GM18517 (cell line): Measurements from ENCODE around the gene HIVEP2.
"Not testable (repeated sequence)": the region's sequence is repeated elsewhere in the genome, so short reads cannot be mapped to it uniquely, and the experiment has no call there.

ENCODE experiments used
- ATAC-seq: cut with Tn5 transposase; IDR thresholded peaks from one replicate; pipeline ENCODE4 v1.9.1; 2021; ENCODE audit warnings: mild to moderate bottlenecking, moderate library complexity; ENCODE audit not compliant: unreplicated experiment

Gene HIVEP2, protein sequence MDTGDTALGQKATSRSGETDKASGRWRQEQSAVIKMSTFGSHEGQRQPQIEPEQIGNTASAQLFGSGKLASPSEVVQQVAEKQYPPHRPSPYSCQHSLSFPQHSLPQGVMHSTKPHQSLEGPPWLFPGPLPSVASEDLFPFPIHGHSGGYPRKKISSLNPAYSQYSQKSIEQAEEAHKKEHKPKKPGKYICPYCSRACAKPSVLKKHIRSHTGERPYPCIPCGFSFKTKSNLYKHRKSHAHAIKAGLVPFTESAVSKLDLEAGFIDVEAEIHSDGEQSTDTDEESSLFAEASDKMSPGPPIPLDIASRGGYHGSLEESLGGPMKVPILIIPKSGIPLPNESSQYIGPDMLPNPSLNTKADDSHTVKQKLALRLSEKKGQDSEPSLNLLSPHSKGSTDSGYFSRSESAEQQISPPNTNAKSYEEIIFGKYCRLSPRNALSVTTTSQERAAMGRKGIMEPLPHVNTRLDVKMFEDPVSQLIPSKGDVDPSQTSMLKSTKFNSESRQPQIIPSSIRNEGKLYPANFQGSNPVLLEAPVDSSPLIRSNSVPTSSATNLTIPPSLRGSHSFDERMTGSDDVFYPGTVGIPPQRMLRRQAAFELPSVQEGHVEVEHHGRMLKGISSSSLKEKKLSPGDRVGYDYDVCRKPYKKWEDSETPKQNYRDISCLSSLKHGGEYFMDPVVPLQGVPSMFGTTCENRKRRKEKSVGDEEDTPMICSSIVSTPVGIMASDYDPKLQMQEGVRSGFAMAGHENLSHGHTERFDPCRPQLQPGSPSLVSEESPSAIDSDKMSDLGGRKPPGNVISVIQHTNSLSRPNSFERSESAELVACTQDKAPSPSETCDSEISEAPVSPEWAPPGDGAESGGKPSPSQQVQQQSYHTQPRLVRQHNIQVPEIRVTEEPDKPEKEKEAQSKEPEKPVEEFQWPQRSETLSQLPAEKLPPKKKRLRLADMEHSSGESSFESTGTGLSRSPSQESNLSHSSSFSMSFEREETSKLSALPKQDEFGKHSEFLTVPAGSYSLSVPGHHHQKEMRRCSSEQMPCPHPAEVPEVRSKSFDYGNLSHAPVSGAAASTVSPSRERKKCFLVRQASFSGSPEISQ (N-terminal part only)

DNA sequence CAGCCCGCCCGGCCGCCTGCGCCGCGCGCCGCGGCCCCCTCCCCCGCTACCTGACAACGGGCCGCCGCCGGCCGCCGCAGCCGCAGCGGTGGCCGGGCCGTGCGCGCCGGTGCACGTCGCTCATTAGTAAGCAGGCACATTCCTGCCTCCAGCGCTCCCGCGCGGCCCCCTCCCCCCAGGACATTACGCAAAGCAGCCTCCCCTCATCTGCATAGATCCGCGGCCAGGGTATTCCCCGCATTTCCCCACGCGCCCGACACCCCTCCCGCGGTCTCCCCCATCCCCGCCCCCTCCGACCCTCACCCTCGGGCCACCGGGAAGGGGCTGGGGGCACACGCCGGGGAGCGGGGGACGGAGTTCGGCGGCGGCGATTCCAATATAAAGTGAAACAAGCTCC is at the start of gene HIVEP2:
TSS of gene HIVEP2 (minus strand) at position 128 of the 397 bp plus-strand sequence. CDS start 170,438 bp downstream, outside the sequence.
- peak; percentile 18 for ATAC-seq

DNA sequence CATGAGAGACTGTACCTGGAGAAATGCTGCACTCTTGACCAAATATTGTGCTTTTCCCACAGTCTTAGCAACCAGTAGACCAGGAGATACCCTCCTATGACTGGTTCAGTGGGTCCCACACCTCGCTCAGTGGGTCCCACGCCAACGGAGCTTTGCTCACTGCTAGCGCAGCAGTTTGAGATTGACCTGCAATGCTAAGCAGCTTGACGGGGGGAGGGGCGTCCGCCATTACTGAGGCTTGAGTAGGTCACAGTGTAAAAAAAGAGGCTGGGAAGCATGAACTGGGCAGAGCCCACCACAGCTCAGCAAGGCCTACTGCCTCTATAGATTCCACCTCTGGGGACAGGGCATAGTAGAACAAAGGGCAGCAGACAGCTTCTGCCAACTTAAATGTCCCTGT is 49.0 kb upstream of the HIVEP2 start:
- ATAC-seq = no peak

DNA sequence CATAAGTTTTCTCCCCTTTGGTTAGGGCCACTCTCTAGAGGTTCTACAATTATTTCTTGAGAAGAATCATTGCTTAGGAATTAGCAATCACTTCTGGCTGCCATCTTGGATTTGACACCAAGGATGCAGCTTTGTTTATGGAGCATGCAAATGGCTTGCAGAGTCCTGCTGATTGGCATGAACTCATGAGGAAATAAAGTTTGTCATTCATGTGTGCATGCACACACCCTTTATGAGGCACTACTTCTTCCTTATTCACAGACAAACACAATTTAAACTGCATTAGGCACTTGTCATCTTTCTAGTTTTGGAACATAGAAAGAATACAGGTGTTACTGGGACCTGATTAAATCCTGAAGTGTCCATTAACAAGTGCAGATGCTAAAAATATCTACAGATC is 42.5 kb upstream of the HIVEP2 start:
- ATAC-seq = no peak

DNA sequence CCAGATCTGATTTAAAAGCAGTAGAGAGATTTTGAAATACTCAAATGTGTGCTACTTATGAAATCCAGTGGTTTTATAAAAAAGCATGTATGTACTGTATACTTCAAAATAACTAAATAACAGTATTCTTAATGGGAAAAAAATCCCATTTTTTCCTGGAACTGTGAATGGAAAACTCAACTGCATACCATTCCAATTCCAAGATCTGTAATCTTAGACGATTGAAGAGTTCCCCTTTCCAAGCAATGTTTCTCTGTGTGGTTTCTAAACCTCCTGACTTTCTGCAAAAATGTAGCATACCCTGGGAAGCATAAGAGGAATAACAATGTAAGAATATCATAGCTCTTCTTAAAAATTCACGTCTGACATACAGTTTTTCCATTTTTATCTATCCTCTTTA is 40.3 kb upstream of the HIVEP2 start:
- ATAC-seq = no peak

DNA sequence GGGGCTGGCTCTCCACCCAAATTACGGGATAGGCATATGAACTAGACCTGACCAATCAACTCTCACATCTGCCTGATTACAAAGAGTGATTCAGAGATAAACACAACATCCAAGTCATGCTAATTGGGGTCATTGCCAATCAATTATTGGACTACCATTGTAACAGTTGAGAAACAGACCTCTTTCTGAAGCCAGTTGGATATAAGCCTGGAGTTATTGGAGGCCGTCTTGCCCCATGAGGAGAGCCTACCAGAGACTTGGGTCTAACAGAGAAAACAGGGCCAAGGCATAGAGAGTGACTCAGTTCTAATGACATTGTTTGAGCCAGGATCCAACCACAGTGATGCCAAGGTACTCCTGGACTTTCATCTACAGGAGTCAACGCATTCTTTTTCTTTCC is 39.4 kb upstream of the HIVEP2 start:
- ATAC-seq = no peak

DNA sequence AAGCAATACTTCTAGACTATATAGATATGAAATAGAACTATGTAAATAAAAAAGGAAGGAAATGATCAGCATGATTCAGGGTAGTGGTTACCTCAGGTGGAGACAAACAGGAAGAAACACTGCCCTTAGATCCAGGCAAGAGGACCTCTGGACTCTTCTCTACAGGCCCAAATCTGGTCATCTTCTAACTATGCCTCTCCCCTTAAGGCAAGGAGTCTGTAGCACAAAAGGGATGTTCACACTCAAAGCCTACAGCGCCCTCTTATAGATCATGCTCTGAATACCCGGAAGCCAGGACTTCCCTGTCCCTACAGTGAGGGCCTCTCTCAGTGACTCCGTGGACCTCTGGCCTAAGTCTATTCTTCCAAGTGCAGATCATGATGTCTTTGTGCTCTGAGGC is 30.4 kb upstream of the HIVEP2 start:
- no peak for ATAC-seq

DNA sequence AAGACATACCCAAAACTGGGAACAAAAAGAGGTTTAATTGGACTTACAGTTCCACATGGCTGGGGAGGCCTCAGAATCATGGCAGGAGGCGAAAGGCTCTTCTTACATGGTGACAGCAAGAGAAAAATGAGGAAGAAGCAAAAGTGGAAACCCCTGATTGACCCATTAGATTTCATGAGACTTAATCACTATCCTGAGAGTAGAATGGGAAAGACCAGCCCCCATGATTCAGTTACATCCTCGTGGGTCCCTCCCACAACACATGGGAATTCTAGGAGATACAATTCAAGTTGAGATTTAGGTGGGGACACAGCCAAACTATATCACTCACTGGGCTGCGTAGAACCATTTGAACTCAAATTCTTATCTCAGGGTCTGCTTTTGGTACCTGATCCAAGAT is 26.0 kb upstream of the HIVEP2 start:
- ATAC-seq = not testable (repeated sequence)

DNA sequence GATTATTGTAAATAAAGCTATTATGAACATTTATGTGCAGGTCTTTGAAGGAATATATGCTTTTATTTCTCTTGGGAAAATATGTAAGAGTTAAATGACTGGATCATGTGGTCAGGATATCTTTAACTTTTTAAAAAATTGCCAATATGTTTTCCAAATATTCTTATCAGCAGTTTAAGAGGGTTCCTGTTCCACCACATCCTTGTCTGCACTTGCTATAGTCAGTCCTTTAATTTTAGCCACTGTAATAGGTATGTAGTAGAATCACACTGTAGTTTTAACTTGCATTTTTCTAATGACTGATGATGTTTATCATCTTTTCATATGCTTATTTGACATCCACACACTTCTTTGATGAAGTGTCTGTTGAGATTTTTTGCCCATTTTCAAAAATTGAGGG is 23.6 kb upstream of the HIVEP2 start:
- no peak for ATAC-seq

DNA sequence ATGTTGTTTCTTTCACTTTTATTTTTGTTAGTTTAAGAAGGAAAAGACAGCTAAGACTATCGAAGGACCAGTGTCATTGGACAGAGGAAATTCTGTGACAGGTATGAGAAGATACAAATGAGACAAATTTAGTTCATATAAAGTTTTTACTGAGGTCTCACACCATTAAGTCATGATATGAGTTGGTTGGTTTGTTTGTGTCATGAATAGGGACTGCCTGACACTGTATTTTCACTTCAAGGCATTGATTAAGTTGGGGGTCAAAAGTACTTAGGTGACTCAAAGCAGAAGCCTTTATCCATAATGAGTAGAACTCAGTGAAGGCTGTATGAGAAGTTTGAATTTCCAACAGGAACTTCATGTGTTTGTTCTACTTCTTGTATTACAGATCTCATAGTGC is 21.3 kb upstream of the HIVEP2 start:
- ATAC-seq = no peak

DNA sequence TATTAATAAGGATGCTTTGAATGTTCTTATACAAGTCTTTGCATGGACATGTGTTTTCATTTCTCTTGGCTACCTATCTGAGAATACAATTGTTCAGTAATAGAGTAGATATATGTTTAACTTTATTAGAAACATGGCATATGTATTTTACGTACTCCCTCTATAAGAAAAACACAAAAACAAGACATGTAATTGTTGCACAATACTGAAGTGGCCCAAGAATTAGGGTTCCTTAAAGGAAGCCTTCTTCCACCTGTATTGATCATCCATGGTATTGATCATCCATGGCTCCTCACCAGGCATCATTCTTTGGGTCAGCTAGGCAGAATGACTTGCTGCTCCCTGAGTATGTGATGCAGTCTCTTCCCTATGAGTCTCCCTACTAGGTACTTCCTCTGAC is 20.2 kb upstream of the HIVEP2 start:
- no peak for ATAC-seq

DNA sequence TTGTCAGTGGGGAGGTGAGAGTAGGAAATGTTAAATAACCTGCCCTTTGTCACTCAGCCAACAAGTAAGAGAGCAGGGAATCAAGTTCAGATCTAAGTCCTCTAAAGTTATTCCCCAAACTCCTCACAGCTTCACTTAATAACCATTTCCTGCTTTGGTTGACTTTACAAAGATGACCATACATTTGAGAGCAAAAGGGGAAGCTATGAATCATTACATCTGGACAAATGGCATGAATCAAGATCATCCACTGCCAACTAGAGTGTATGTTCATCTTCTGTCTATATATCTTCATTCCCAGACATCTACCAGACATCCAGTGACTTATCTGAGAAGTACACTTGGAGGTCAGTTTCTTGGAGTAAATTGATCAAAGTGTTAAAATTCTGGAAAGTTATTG is 15.1 kb upstream of the HIVEP2 start:
- no peak for ATAC-seq

DNA sequence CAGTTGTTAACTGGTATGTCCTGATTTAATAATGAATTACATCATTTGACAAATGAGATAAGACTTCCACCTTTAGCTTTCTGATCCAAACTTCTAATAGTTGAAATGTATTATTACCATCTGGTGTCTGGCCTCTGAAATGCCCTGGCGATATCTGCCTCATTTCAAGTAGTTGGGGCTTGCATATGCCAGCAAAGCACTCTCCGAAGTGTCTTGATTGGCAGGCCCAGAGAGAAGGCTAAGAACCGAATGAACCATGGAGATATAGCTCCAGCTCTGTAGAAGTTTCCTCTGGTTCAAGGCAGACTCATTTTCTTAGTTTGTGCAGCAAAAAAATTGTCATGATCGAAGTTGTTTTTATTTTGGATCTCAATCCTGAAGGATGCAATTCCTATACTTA is 13.4 kb upstream of the HIVEP2 start:
- no peak for ATAC-seq

DNA sequence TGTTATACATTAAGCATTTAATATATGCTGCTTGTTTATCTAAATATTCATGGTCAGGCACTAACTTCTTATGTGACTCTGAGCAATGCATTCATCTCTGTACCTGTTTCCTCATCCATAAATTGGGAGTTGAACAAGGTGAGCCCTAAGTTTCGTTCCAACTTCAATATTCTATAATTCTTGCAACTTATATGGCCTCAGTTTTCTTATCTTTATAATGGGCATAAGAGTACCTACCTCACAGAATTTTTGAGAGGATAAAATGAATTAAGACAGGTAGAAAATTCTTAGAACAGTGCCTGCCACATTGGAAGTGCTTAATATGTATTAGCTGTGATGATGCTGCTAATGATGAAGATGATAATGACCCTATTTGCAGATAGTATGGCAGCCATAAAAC is 11.8 kb upstream of the HIVEP2 start:
- ATAC-seq = no peak

DNA sequence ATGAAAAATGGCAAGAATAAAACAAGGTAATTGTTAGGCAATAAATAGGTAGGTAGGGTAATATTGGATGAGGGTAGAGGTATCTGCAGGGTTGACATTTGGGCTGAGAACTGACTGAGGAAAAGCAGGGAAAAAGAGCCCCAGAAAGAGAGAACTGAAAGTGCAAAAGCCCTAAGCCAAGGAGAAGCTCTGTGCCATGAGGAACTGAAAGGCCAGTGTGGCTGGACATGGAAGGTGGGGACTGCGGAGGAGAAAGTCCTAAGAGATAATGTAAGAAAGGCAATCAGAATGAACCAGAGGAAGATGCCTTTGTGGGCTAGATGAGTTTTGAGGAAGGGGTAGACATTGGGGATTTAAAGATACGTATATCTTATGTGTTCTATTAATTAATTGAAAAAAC is 9.9 kb upstream of the HIVEP2 start:
- no peak for ATAC-seq

DNA sequence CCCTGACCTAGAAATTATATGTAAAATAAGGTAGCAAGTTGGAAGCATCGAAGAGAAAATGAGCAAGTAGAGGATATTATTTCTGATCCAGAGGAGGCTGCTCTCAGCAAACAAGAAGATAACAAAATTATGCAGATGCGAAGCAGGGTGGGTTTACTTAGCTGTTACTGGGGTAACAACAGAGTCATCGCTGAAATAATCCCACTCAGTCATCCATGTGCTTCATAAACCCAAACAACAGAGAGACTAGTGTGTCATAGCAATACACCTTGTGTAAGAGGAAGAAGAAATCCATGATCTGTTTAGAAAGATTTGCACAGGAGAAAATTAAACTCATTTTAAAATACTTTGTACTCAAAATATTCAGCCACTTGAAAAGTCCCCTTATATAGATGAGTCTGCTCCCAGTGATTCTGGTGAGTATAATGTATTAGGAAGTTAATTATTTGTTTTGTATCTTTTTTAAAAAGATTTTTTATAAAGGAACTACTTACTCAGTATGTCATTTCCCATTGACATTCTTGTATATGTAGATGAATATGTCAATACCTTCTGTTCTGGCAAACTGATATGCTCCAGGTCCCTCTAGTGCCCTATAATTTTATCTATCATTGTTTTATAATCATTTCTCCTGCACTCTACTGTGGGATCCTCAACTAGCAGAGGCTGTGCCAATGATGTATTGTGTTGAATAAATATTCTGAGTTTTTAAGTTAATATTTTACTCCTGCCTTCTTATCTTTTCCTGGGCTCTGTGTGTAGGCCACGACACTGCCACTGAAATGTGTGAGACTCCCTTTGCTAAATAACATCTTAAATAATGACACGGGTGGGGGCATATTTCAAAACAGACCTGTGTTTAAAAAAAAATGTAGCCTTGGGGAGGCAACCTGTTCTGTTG is 8.6 kb upstream of the HIVEP2 start:
- no peak for ATAC-seq

DNA sequence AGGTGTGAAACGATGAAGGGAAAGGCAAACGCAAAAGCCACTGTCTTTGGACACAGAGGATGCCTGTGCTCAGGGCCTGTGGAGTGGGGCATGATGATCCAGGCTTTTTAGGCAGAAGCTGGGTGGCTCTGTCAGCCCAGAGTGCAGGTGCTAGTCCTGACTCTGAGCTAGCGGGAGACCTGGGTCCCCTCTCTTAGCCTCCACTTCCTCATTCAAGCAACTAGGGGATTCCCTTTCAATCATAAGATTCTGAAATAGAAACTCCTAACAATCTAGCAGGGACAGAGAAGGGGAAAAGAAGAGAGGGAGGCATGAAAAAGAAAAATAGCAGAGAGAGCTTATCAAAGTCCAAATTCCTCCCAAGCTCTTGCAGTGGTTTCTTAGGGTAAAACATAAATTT is 7.6 kb upstream of the HIVEP2 start:
- ATAC-seq = peak; percentile 63

DNA sequence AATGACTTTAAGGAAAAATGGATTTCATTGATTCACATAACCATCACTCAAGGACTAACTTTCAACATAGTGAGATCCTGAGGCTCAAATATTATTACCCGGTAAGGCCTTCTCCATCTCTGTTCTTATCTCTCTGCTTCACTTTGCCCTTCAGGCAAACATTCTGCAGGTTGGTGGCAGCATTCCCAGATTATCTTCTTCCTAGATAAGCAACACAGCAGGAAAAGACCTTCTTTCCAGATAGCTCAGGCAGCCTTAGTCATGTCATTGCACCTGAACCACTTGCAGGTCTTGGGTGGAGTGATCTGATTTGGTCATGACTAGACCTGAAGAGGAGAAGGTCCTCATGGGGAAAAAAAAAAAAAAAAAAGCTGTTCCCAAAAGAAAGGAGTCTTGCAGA is 5.3 kb upstream of the HIVEP2 start:
- ATAC-seq = no peak

DNA sequence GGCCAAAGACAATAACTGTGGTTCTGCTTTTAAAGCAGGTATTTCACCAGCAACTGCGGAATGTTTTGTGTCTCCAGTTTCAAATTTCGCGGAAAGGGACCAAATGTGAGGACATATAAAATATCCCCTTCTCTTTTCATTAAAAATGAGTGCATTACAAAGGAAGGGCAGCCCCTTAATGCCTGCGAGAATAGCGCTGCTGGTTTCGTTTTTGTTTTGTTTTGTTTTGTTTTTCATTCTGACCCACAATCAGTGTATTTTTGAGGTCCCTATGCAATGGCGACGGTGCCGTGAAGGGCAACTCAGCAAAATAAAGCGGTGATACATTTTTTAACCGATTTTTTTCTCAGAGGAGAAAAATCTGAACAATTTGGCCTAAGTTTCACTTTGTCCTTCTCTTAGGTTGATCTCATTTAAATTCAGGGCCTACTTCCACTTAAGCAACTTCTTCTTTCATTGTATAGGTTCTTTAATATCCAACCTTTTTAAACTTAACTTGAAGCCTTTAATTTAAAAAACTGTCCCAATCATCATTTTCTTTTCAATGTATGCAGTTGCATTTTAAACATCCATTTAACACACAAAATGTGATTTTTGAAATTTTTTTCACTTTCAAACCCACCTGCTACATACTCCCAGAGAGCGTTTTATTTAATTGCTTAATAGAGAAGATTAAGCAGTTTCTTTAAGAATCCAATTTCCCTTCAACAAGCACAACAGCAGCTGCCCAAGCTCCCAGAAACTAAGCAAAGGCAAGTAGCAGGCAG is 2.9 kb upstream of the HIVEP2 start:
- ATAC-seq = peak; percentile 39

DNA sequence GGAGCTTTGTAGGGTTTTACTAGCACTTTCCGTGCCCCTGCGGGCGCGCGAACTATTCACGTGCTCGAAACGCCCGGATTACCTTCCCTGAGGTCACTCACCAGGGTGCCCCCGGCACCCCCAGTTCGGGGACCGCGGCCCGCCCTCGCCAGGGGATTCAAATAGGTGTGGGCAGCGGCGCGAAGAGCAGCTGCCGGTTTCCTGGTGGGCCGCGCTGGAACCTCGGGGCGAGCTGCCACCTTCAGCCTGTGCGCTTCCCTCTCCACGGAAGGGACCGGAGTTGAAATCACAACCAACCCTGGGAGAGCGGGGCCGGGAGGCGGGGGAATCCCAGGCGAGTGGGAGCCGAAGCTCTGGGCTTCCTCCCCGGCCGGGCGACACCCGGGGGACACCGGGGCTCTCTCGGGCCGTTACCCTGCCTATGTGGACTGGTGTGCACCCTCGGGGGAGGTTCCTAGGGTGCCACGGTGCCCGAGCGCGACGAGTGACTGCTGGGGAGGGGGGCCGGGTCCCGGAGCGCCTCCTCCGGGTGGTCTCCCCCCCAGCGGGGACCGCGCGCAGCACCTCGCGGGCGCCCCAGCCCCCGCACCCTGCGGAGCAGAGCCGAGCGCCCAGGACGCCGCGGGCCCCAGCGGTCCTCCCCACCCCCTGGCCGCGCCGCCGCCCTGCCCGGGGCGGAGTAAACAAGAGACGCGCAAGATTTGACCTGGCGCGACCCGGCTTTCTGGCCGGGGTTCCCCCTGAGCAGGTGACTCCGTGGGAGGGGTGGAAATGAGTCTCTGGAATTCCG is 2.1 kb upstream of the HIVEP2 start:
- ATAC-seq = peak; percentile 59
